Uterus (tissue), 4 donors: Measurements from ENCODE around the gene CENPX. TPM values are rescaled to one million over a fixed set of nuclear protein-coding genes. Genes with fewer than 3 reads are reported as not detected.

ENCODE experiments used
- DNase-seq, 2 donors: peaks; one replicate each; pipeline ENCODE4 v3.0.0-alpha.2; 2019 to 2020
- H3K27ac ChIP-seq, 2 donors: fragments of 200-600 bp; sonication (generic); 1 replicate in 1 of 2; 2 replicates in 1 of 2; pipeline ENCODE4 v1.5.1; 2016 to 2018
- H3K27me3 ChIP-seq, 2 donors: fragments of 200-600 bp; sonication (generic); one replicate each; pipeline ENCODE4 v1.5.1; 2018 to 2019; ENCODE audit warnings: control low read depth in 1 of 2
- H3K36me3 ChIP-seq, 2 donors: fragments of 200-600 bp; sonication (generic); one replicate each; pipeline ENCODE4 v1.5.1; 2019; ENCODE audit warnings: control low read depth in 1 of 2
- H3K4me1 ChIP-seq, 2 donors: fragments of 200-600 bp; sonication (generic); one replicate each; pipeline ENCODE4 v1.5.1; 2018 to 2019; ENCODE audit warnings: control low read depth in 1 of 2
- H3K4me3 ChIP-seq, 2 donors: fragments of 200-600 bp; sonication (generic); 1 replicate in 1 of 2; 2 replicates in 1 of 2; pipeline ENCODE4 v1.5.1; 2018 to 2019; ENCODE audit warnings: mild to moderate bottlenecking in 1 of 2
- H3K9me3 ChIP-seq, 2 donors: fragments of 200-600 bp; sonication (generic); one replicate each; pipeline ENCODE4 v1.5.1; 2019; ENCODE audit warnings: control low read depth in 1 of 2
- CTCF ChIP-seq, 4 experiments: fragments of 200-600 bp in 2 of 4; fragments of 450-650 bp in 2 of 4; sonication (generic) in 2 of 4; IDR thresholded peaks; one replicate each; pipeline ENCODE4 v1.5.1; 2016 to 2019; ENCODE audit warnings: antibody characterized with exemption in 4 of 4, mild to moderate bottlenecking in 2 of 4, moderate library complexity in 1 of 4
- POLR2A ChIP-seq, 2 donors: fragments of 450-650 bp; IDR thresholded peaks; one replicate each; pipeline ENCODE4 v1.6.1; 2016; ENCODE audit warnings: antibody characterized with exemption in 2 of 2, mild to moderate bottlenecking in 1 of 2, moderate library complexity in 1 of 2
- intact Hi-C: fragments of 100-400 bp; cut with DNase I; formaldehyde crosslinking; loops from one replicate; pipeline ENCODE4 v1.15.1; 2023; ENCODE audit warnings: low total_unique reads
- total RNA-seq, 4 donors: library from RNA; depleted of rRNA in 3 of 4; stranded (reverse); fragments of >200 nt in 3 of 4; gene quantifications; one replicate each; pipeline versions ENCODE4 v1.1.0 to v1.2.4, GENCODE V29; 2014 to 2023
- donor health status: DM: yes; HTN: yes; CAD: no.

Gene CENPX
- total RNA-seq, 4 donors from 2014 or later: 26.7 to 212 (median 49.8) TPM

- no peak for DNase-seq
- H3K36me3 ChIP-seq: no peaks in the 10 kb centered on the region
- no peak for TF ChIP-seq CTCF (IDR thresholded peaks at IDR 0.05)
- TF ChIP-seq POLR2A (IDR thresholded peaks at IDR 0.05): no peak
- no peak overlapping the region for H3K4me3 ChIP-seq
- no peaks in the 10 kb centered on the region for H3K9me3 ChIP-seq
- no peaks in the 10 kb centered on the region for H3K27me3 ChIP-seq
- peaks cover 4 to 8% of the 10 kb centered on the region in 2 donors for H3K4me1 ChIP-seq
- no peak overlapping the region for H3K27ac ChIP-seq
- intact Hi-C loops: no loop called here
Measured at GRCh38 chr17:81998691-81999438, 23.8 kb downstream of the CENPX start.

- intact Hi-C loops: no loop called here
- H3K36me3 ChIP-seq: no peaks in the 10 kb centered on the region
- no peak for TF ChIP-seq POLR2A (IDR thresholded peaks at IDR 0.05)
- no peak for TF ChIP-seq CTCF (IDR thresholded peaks at IDR 0.05)
- no peak for DNase-seq
- H3K27me3 ChIP-seq: no peaks in the 10 kb centered on the region
- no peak overlapping the region for H3K4me3 ChIP-seq
- H3K9me3 ChIP-seq: no peaks in the 10 kb centered on the region
- H3K4me1 ChIP-seq: peaks cover under 1 to 4% of the 10 kb centered on the region in 2 donors
- H3K27ac ChIP-seq: no peak overlapping the region
Measured at GRCh38 chr17:81998212-81998611, 24.5 kb downstream of the CENPX start.

GRCh38 chr17:81996757-81997441 lies 25.8 kb downstream of the CENPX start:
- no peak overlapping the region for H3K27ac ChIP-seq
- TF ChIP-seq POLR2A (IDR thresholded peaks at IDR 0.05): no peak
- TF ChIP-seq CTCF (IDR thresholded peaks at IDR 0.05): no peak
- no peaks in the 10 kb centered on the region for H3K9me3 ChIP-seq
- intact Hi-C loops: no loop called here
- H3K4me1 ChIP-seq: no peaks in the 10 kb centered on the region
- H3K4me3 ChIP-seq: no peak overlapping the region
- no peaks in the 10 kb centered on the region for H3K27me3 ChIP-seq
- DNase-seq: no peak
- no peaks in the 10 kb centered on the region for H3K36me3 ChIP-seq

GRCh38 chr17:81996232-81996756 lies 26.4 kb downstream of the CENPX start:
- Histone ChIP-seq H3K27ac (no peak overlapping the region), H3K27me3 (no peaks in the 10 kb centered on the region), H3K4me3 (no peak overlapping the region), H3K9me3 (no peaks in the 10 kb centered on the region), H3K36me3 (no peaks in the 10 kb centered on the region), H3K4me1 (no peaks in the 10 kb centered on the region)
- no peak for TF ChIP-seq CTCF (IDR thresholded peaks at IDR 0.05)
- no peak for TF ChIP-seq POLR2A (IDR thresholded peaks at IDR 0.05)
- no peak for DNase-seq
- intact Hi-C loops: no loop called here
